H9 (cell line): Measurements from ENCODE around the gene KLF15. TPM values are rescaled to one million over a fixed set of nuclear protein-coding genes. Genes with fewer than 3 reads are reported as not detected.

Source experiments
- DNase-seq: peaks from one replicate; pipeline ENCODE4 v3.0.0-alpha.2; 2017
- H2AFZ ChIP-seq: one replicate; pipeline ENCODE4 v1.6.1; 2013; ENCODE audit warnings: mild to moderate bottlenecking, low read length, control low read depth, moderate library complexity
- H2AK5ac ChIP-seq: 2 replicates; pipeline ENCODE4 v1.6.1; 2013; ENCODE audit warnings: low read length, control low read depth, mixed read lengths; ENCODE audit not compliant: insufficient read length
- H2BK120ac ChIP-seq: one replicate; pipeline ENCODE4 v1.6.1; 2013; ENCODE audit warnings: low read depth, mild to moderate bottlenecking, low read length, control low read depth, inconsistent platforms; ENCODE audit not compliant: poor library complexity, severe bottlenecking
- H2BK12ac ChIP-seq: 2 replicates; pipeline ENCODE4 v1.6.1; 2013; ENCODE audit warnings: low read length, control low read depth, mixed read lengths, low read depth; ENCODE audit not compliant: insufficient read length
- H2BK15ac ChIP-seq: 2 replicates; pipeline ENCODE4 v1.6.1; 2013; ENCODE audit warnings: low read depth, low read length, control low read depth
- H2BK20ac ChIP-seq: one replicate; pipeline ENCODE4 v1.6.1; 2013; ENCODE audit warnings: low read depth, mild to moderate bottlenecking, low read length, control low read depth, inconsistent platforms; ENCODE audit not compliant: poor library complexity, severe bottlenecking
- H2BK5ac ChIP-seq: 2 replicates; pipeline ENCODE4 v1.6.1; 2013; ENCODE audit warnings: low read length, control low read depth, mixed read lengths; ENCODE audit not compliant: insufficient read length
- H3K14ac ChIP-seq: 2 replicates; pipeline ENCODE4 v1.6.1; 2013; ENCODE audit warnings: low read length, control low read depth; ENCODE audit not compliant: insufficient read depth
- H3K18ac ChIP-seq: 2 replicates; pipeline ENCODE4 v1.6.1; 2013; ENCODE audit warnings: low read depth, mild to moderate bottlenecking, mixed read lengths, low read length, control low read depth; ENCODE audit not compliant: insufficient read length
- H3K23ac ChIP-seq: 2 replicates; pipeline ENCODE4 v1.6.1; 2013; ENCODE audit warnings: low read length, control low read depth, mixed read lengths, low read depth; ENCODE audit not compliant: insufficient read length
- H3K23me2 ChIP-seq: 2 replicates; pipeline ENCODE4 v1.6.1; 2013; ENCODE audit warnings: low read depth, mild to moderate bottlenecking, mixed read lengths, low read length, control low read depth; ENCODE audit not compliant: insufficient read length, poor library complexity, severe bottlenecking
- H3K27ac ChIP-seq: 2 replicates; pipeline ENCODE4 v1.5.1; 2013; ENCODE audit warnings: low read length, control low read depth, mixed read lengths, low read depth; ENCODE audit not compliant: insufficient read length
- H3K27me3 ChIP-seq: 2 replicates; pipeline ENCODE4 v1.6.1; 2013; ENCODE audit warnings: low read length, control low read depth, inconsistent platforms; ENCODE audit not compliant: insufficient read depth
- H3K4ac ChIP-seq: 2 replicates; pipeline ENCODE4 v1.6.1; 2013; ENCODE audit warnings: low read depth, mild to moderate bottlenecking, control low read depth, inconsistent platforms, low read length, moderate library complexity
- H3K4me1 ChIP-seq: 2 replicates; pipeline ENCODE4 v1.6.1; 2013; ENCODE audit warnings: low read length, control low read depth, inconsistent platforms; ENCODE audit not compliant: insufficient read depth
- H3K4me2 ChIP-seq: 2 replicates; pipeline ENCODE4 v1.6.1; 2013; ENCODE audit warnings: low read length, control low read depth, mixed read lengths; ENCODE audit not compliant: insufficient read length, insufficient read depth
- H3K56ac ChIP-seq: 2 replicates; pipeline ENCODE4 v1.6.1; 2013; ENCODE audit warnings: low read depth, mild to moderate bottlenecking, mixed read lengths, low read length, control low read depth; ENCODE audit not compliant: insufficient read length
- H3K79me1 ChIP-seq: 2 replicates; pipeline ENCODE4 v1.6.1; 2013; ENCODE audit warnings: low read depth, mild to moderate bottlenecking, moderate library complexity, low read length, control low read depth, inconsistent platforms; ENCODE audit not compliant: insufficient read depth, poor library complexity, severe bottlenecking
- H3K79me2 ChIP-seq: 2 replicates; pipeline ENCODE4 v1.6.1; 2013; ENCODE audit warnings: low read length, control low read depth, inconsistent platforms; ENCODE audit not compliant: insufficient read depth
- H3K9ac ChIP-seq: 2 replicates; pipeline ENCODE4 v1.6.1; 2013; ENCODE audit warnings: low read length, control low read depth, mixed read lengths; ENCODE audit not compliant: insufficient read length; ENCODE audit errors: extremely low read depth
- H3K9me3 ChIP-seq: one replicate; pipeline ENCODE4 v1.6.1; 2013; ENCODE audit warnings: low read depth, low read length, inconsistent platforms; ENCODE audit not compliant: control insufficient read depth
- H3T11ph ChIP-seq: one replicate; pipeline ENCODE4 v1.6.1; 2013; ENCODE audit warnings: mild to moderate bottlenecking, low read length, control low read depth, inconsistent platforms
- H4K20me1 ChIP-seq: one replicate; pipeline ENCODE4 v1.6.1; 2013; ENCODE audit not compliant: control insufficient read depth, insufficient read length, insufficient read depth
- H4K5ac ChIP-seq: 2 replicates; pipeline ENCODE4 v1.6.1; 2013; ENCODE audit warnings: low read depth, mild to moderate bottlenecking, mixed read lengths, low read length, control low read depth; ENCODE audit not compliant: insufficient read length
- H4K8ac ChIP-seq: replicated peaks from 2 replicates; pipeline ENCODE4 v1.6.1; 2013; ENCODE audit warnings: low read length, control low read depth, mixed read lengths, low read depth; ENCODE audit not compliant: insufficient read length
- H4K91ac ChIP-seq: 2 replicates; pipeline ENCODE4 v1.6.1; 2013; ENCODE audit warnings: low read depth, mild to moderate bottlenecking, moderate library complexity, mixed read lengths, low read length, control low read depth; ENCODE audit not compliant: insufficient read length
- H3K27ac Mint-ChIP-seq, 3 experiments: 2 replicates in 2 of 3; 3 replicates in 1 of 3; pipeline ENCODE4 v1.8.0; 2020 to 2021; ENCODE audit warnings: mixed read lengths in 3 of 3, mild to moderate bottlenecking in 1 of 3, moderate library complexity in 1 of 3
- H3K27me3 Mint-ChIP-seq: 2 replicates; pipeline ENCODE4 v1.8.0; 2021; ENCODE audit warnings: low read depth, mild to moderate bottlenecking, moderate library complexity, mixed read lengths
- H3K36me3 Mint-ChIP-seq, 3 experiments: 2 replicates in 2 of 3; 3 replicates in 1 of 3; pipeline ENCODE4 v1.8.0; 2020 to 2021; ENCODE audit warnings: low read depth in 3 of 3, mixed read lengths in 3 of 3; ENCODE audit not compliant: insufficient read depth in 1 of 3
- H3K4me1 Mint-ChIP-seq, 2 experiments: 2 replicates each; pipeline ENCODE4 v1.8.0; 2020; ENCODE audit warnings: mixed read lengths in 2 of 2
- H3K4me3 Mint-ChIP-seq, 2 experiments: 2 replicates in 1 of 2; 3 replicates in 1 of 2; pipeline ENCODE4 v1.8.0; 2020 to 2021; ENCODE audit warnings: mild to moderate bottlenecking in 2 of 2, mixed read lengths in 2 of 2, moderate library complexity in 1 of 2
- H3K9me3 Mint-ChIP-seq, 2 experiments: 2 replicates in 1 of 2; 3 replicates in 1 of 2; pipeline ENCODE4 v1.8.0; 2020; ENCODE audit warnings: mild to moderate bottlenecking in 2 of 2, mixed read lengths in 2 of 2, moderate library complexity in 1 of 2
- CTCF ChIP-seq: fragments of 200-600 bp; sonication (generic); conservative IDR thresholded peaks from 3 replicates; pipeline ENCODE4 v1.8.0; 2021; ENCODE audit warnings: antibody characterized with exemption, mild to moderate bottlenecking
- WGBS: extraction: QIAGEN DNeasy Blood & Tissue Kit; methylation state at CpG from one replicate; pipeline ENCODE4 v1.1.7; 2013; ENCODE audit warnings: missing lambda C conversion rate, low lambda C conversion rate, mixed read lengths; ENCODE audit not compliant: insufficient read length; ENCODE audit errors: extremely low coverage; 5-methylcytosine and 5-hydroxymethylcytosine counted together
- total RNA-seq: library from RNA; stranded (reverse); gene quantifications from 2 replicates; pipeline ENCODE4 v1.2.1, GENCODE V29; 2021

KLF15 gene
- total RNA-seq, 1 experiment from 2014 or later, result 10.8 TPM

DNA sequence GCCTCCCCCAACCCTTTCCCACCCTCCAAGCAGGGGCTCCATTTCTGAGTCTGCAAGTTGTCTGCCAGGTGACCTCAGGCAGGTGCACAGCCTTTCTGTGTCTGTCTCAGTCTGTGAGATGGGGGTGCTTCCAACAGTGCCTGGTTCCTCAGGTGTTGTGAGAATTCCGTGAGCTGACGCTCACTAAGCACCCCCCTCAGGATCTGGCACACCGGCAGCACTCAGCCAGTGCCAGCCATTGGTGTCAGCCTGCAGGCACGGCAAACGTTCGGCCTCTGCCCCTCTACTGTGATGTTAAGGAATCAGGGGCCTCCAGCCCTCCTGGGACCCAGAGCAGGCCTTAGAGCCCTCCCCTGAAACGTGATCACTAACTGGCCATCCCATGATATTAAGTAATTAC lies 2.4 kb downstream of the KLF15 start:
- Histone ChIP-seq H2AK5ac (no peak overlapping the region), H4K5ac (no peak overlapping the region), H3K79me1 (no peaks in the 10 kb centered on the region), H3K56ac (no peak overlapping the region), H4K91ac (no peak overlapping the region), H2BK20ac (no peak overlapping the region), H3K79me2 (no peaks in the 10 kb centered on the region), H3K9ac (no peak overlapping the region), H3K4ac (no peak overlapping the region), H3K9me3 (no peaks in the 10 kb centered on the region), H2BK120ac (no peak overlapping the region), H3K27me3 (no peaks in the 10 kb centered on the region), H3K23me2 (peaks cover 10% of the 10 kb centered on the region), H3K14ac (no peak overlapping the region), H3T11ph (no peak overlapping the region), H3K4me2 (no peak overlapping the region), H2BK5ac (no peak overlapping the region), H3K18ac (no peak overlapping the region), H3K23ac (no peak overlapping the region), H2BK12ac (no peak overlapping the region), H4K20me1 (no peaks in the 10 kb centered on the region), H2AFZ (no peak overlapping the region), H3K27ac (no peak overlapping the region), H4K8ac (no peak overlapping the region), H3K4me1 (no peaks in the 10 kb centered on the region), H2BK15ac (no peak overlapping the region)
- Mint-ChIP-seq H3K27ac (no peak overlapping the region), H3K4me3 (no peak overlapping the region), H3K9me3 (no peaks in the 10 kb centered on the region), H3K36me3 (peaks cover 3 to 16% (median 11%) of the 10 kb centered on the region in 3 experiments; a peak in 4 of 7 replicates), H3K4me1 (peaks cover 19 to 20% of the 10 kb centered on the region in 2 experiments), H3K27me3 (peaks cover 16% of the 10 kb centered on the region)
- TF ChIP-seq CTCF, result no peak
- no peak for DNase-seq
- WGBS, result no CpG with 5 or more reads among the region's 7 CpGs
